A673 (cell line): ENCODE results near the gene NAA38. TPM values are rescaled to one million over a fixed set of nuclear protein-coding genes. Genes with fewer than 3 reads are reported as not detected.

Experiments
- BruUV-seq: library from RNA; stranded (reverse); fragments of 400-500 nt; replicated peaks from 2 replicates; lab custom pipeline; 2021; lab: Mats Ljungman, UMichigan
- CTCF ChIA-PET: fragments of 300-600 bp; sonication (Branson Sonifier 250); formaldehyde crosslinking; loops from one replicate; lab custom pipeline; 2022; ENCODE audit warnings: antibody characterized with exemption; lab: Charles Lee
- POLR2A ChIA-PET: fragments of 300-600 bp; sonication (Branson Sonifier 250); formaldehyde crosslinking; loops from one replicate; lab custom pipeline; 2022; ENCODE audit warnings: antibody characterized with exemption; ENCODE audit not compliant: low non-redundant PET; lab: Charles Lee
- DNase-seq: peaks from one replicate; pipeline ENCODE4 v3.0.0-alpha.2; 2015; ENCODE audit warnings: low spot score
- H3K27ac ChIP-seq: fragments of 200-600 bp; sonication (generic); 2 replicates; pipeline ENCODE4 v1.5.1; 2016; ENCODE audit warnings: mixed run types, low read depth, mild to moderate bottlenecking, mixed read lengths, antibody characterized with exemption, low read length; ENCODE audit not compliant: poor library complexity, severe bottlenecking
- H3K27me3 ChIP-seq: fragments of 200-600 bp; sonication (generic); replicated peaks from 2 replicates; pipeline ENCODE4 v1.6.1; 2017; ENCODE audit warnings: mixed run types, low read depth, mild to moderate bottlenecking, mixed read lengths, antibody characterized with exemption, low read length; ENCODE audit not compliant: insufficient read depth, poor library complexity
- H3K36me3 ChIP-seq: fragments of 200-600 bp; sonication (generic); 2 replicates; pipeline ENCODE4 v1.6.1; 2016; ENCODE audit warnings: mixed run types, mild to moderate bottlenecking, mixed read lengths, antibody characterized with exemption, low read length; ENCODE audit not compliant: insufficient read depth, poor library complexity, severe bottlenecking
- H3K4me1 ChIP-seq: fragments of 200-600 bp; sonication (generic); 2 replicates; pipeline ENCODE4 v1.6.1; 2017; ENCODE audit warnings: mixed run types, mild to moderate bottlenecking, mixed read lengths, antibody characterized with exemption, low read length; ENCODE audit not compliant: insufficient read depth, poor library complexity, severe bottlenecking
- H3K4me3 ChIP-seq: fragments of 200-600 bp; sonication (generic); 2 replicates; pipeline ENCODE4 v1.5.1; 2016; ENCODE audit warnings: low read depth, mixed run types, mild to moderate bottlenecking, mixed read lengths, low read length; ENCODE audit not compliant: poor library complexity, severe bottlenecking
- H3K9me3 ChIP-seq: fragments of 200-600 bp; sonication (generic); 2 replicates; pipeline ENCODE4 v1.6.1; 2016; ENCODE audit warnings: mixed run types, low read depth, mild to moderate bottlenecking, mixed read lengths, antibody characterized with exemption, low read length; ENCODE audit not compliant: poor library complexity, severe bottlenecking
- EZH2 ChIP-seq: fragments of 200-600 bp; sonication (generic); IDR thresholded peaks from 2 replicates; pipeline ENCODE4 v1.6.1; 2017; ENCODE audit warnings: borderline replicate concordance, low read depth, mild to moderate bottlenecking, mixed read lengths, antibody characterized with exemption, low read length; ENCODE audit not compliant: poor library complexity, severe bottlenecking
- intact Hi-C: fragments of 100-400 bp; cut with micrococcal nuclease; formaldehyde crosslinking; loops from one replicate; pipeline ENCODE4 v1.10.0; 2022; ENCODE audit not compliant: unreplicated experiment
- total RNA-seq: library from RNA; stranded (reverse); gene quantifications from 2 replicates; pipeline ENCODE4 v1.2.3, GENCODE V29; 2021
- TF ChIP-seq, protein P1 (sequence below): fragments of 300-800, 200-600 bp; sonication (generic); conservative IDR thresholded peaks from 2 replicates; pipeline ENCODE4 v1.5.1; 2017; ENCODE audit warnings: low read depth, mild to moderate bottlenecking, antibody characterized with exemption, low read length, moderate library complexity, mixed read lengths

NAA38 gene
- total RNA-seq, 1 experiment from 2014 or later: 64.3 TPM

DNA sequence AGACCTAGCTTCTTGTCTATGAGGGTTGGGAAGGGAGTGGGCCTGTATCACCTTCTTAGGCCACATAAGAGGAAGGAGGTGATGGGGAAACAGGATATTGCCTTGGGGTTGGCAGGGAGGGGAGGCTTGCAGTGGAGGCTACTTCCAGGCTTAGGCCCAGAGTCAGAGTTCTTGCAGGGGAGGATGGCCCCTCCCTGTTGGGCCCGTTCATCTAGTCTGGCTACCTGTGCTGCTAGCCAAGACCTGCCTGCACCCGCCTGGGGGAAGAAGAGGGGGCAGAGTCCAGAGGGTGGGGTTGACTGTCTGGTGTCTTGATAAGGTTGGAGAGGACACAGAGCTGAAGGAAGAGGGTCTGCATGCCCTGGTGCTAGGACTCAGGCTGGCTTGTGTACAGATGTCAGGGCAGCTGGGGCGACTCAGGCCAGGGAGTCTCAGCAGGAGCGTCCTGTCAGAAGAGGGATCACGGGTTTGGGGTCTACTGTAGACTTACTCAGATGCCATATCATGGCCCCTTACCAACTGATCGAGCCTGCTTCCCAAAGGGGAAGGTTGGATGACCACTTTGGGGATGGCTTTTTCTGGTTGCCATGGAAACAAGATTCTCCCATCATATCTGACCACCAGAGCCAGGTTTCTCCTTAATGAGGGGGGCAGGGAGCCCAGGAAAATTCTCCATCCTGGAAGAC, 18.0 kb downstream of the NAA38 start:
- CTCF ChIA-PET: no interaction called here
- Histone ChIP-seq H3K36me3 (peaks cover 2% of the 10 kb centered on the region), H3K27ac (peak overlapping the region; percentile 97), H3K4me3 (peak overlapping the region; percentile 37), H3K4me1 (peaks cover 38% of the 10 kb centered on the region), H3K27me3 (no peaks in the 10 kb centered on the region), H3K9me3 (no peaks in the 10 kb centered on the region)
- no peak for DNase-seq
- TF ChIP-seq, protein P1, sequence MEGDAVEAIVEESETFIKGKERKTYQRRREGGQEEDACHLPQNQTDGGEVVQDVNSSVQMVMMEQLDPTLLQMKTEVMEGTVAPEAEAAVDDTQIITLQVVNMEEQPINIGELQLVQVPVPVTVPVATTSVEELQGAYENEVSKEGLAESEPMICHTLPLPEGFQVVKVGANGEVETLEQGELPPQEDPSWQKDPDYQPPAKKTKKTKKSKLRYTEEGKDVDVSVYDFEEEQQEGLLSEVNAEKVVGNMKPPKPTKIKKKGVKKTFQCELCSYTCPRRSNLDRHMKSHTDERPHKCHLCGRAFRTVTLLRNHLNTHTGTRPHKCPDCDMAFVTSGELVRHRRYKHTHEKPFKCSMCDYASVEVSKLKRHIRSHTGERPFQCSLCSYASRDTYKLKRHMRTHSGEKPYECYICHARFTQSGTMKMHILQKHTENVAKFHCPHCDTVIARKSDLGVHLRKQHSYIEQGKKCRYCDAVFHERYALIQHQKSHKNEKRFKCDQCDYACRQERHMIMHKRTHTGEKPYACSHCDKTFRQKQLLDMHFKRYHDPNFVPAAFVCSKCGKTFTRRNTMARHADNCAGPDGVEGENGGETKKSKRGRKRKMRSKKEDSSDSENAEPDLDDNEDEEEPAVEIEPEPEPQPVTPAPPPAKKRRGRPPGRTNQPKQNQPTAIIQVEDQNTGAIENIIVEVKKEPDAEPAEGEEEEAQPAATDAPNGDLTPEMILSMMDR: no peak
- TF ChIP-seq EZH2: no peak
- BruUV-seq: no TSS peak
- POLR2A ChIA-PET: no interaction called here
- intact Hi-C loops: no loop called here

DNA sequence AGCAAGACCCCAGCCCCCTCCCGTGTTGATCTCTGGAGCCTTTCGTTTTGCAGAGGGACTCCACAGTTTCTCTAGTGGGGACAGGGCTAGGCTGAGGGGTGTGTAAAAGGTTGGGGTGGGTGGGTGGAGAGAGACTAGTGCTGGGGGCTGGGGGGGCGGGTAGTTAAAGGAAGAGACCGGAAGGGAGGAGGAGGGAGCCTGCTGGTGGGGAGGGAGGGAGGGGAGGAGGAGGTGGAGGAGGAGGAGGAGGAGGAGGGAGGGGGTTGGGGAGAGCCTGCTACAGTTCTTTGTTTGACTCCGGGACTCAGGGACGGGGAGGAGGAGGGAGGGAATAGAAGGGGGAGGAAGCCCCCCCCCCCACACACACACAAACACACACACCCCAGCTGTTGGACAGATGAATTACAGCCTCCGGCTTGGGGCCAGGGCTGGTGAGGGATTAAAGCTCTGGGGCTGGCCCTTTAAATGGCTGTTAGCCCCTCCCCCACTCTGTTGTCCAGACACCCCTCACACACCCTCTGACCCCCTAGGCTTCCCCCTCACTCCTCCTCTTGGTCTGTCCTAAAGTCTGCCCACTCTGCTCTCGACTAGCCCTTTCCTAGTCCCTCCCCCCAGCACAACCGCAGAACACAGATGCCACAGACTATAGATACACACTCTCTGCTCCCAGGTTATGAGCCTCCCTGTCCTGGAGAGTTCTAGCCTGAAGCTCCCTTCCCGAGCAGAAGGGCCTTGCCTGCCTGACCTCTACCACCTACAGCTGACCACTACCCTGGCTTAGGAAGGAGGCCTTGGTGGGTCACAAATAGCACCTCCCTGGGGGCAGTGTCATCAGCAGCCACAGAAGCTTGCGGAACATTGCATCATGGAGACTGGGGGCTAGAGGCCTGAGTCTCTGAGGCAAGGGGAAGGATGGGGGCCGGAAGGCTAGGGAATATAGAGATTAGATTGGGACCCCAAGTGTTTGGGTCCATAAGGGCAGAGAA, 19.0 kb downstream of the NAA38 start:
- TSS peak; percentile 20 for BruUV-seq
- H3K9me3 ChIP-seq: no peaks in the 10 kb centered on the region
- CTCF ChIA-PET: no interaction called here
- H3K27me3 ChIP-seq: no peaks in the 10 kb centered on the region
- peak; percentile 82 for DNase-seq
- TF ChIP-seq EZH2: no peak
- TF ChIP-seq, protein P1: no peak
- intact Hi-C loops: no loop called here
- H3K36me3 ChIP-seq: peaks cover 2% of the 10 kb centered on the region
- POLR2A ChIA-PET: no interaction called here
- H3K4me1 ChIP-seq: peaks cover 40% of the 10 kb centered on the region
- H3K4me3 ChIP-seq: peak overlapping the region; percentile 75
- peak overlapping the region; percentile 97 for H3K27ac ChIP-seq

DNA sequence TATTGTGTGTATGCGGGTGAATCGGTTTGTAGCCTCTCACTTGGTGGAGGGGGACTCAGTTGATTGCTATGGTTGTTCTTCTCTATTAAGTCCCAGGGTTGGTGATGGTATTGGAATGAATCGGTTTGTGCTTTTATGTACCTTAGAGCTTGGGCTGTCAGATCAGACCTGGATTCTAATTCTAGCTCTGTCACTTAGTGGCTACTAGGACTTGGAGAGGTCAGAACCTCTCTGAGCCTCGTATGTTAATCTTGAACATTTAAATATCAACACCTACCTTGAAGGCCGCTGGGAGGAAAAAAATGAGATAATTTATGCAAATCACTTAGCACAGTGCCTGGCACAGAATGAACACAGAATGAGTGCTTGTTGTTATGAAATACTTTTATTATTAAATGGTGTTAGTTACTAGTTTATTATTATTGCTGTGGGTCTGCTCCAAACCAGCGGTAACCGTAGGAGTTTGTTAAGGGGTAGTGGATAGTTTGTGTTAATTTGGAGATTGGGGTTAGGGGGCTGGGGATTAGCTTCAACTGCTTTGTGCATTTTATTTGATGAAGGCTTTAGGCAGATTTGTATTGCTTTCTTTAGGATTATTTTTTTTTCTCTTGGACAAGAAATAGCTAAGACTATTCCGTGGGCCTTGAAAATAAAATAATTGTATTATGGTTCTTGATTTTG, 19.8 kb downstream of the NAA38 start:
- Histone ChIP-seq H3K4me3 (peak overlapping the region; percentile 75), H3K27ac (peak overlapping the region; percentile 97), H3K36me3 (peaks cover 2% of the 10 kb centered on the region), H3K9me3 (no peaks in the 10 kb centered on the region), H3K27me3 (no peaks in the 10 kb centered on the region), H3K4me1 (peaks cover 46% of the 10 kb centered on the region)
- no peak for TF ChIP-seq EZH2
- TF ChIP-seq, protein P1: no peak
- no peak for DNase-seq
- CTCF ChIA-PET: interaction anchor here (1.0 kb wide), 1 partner anchor 236 kb away, joined by 3 read pairs; no protein-coding TSS in a partner anchor
- intact Hi-C loops: no loop called here
- POLR2A ChIA-PET: no interaction called here
- BruUV-seq: TSS peak; percentile 4
